GM12872 (cell line): ENCODE data around the gene P2RY11.

Experiments
- CTCF ChIP-seq: IDR thresholded peaks from 3 replicates; pipeline ENCODE4 v1.5.1; 2011; ENCODE audit warnings: low read depth, mild to moderate bottlenecking, low read length, moderate library complexity; ENCODE audit not compliant: insufficient read depth

Gene P2RY11

GRCh38 chr19:10159610-10160009, 48.1 kb downstream of the P2RY11 start:
- TF ChIP-seq CTCF, result no peak

GRCh38 chr19:10163536-10163935, 52.0 kb downstream of the P2RY11 start:
- no peak for TF ChIP-seq CTCF
